Gastrocnemius medialis (tissue), 4 donors: ENCODE data around the gene CAPZA3.

Experiments
- CTCF ChIP-seq, 5 experiments: fragments of 450-650 bp in 3 of 5; fragments of 200-600 bp in 2 of 5; sonication (generic) in 2 of 5; IDR thresholded peaks in 4 of 5; conservative IDR thresholded peaks in 1 of 5; 1 replicate in 4 of 5; 2 replicates in 1 of 5; pipeline ENCODE4 v1.5.1; 2016 to 2019; ENCODE audit warnings: antibody characterized with exemption in 5 of 5, mild to moderate bottlenecking in 3 of 5, moderate library complexity in 3 of 5
- POLR2A ChIP-seq, 2 donors: fragments of 450-650 bp; IDR thresholded peaks; one replicate each; pipeline ENCODE4 v1.6.1; 2017; ENCODE audit warnings: antibody characterized with exemption in 2 of 2, mild to moderate bottlenecking in 2 of 2, moderate library complexity in 2 of 2

- TF ChIP-seq POLR2A (IDR thresholded peaks at IDR 0.05) (no peak), CTCF (IDR thresholded peaks at IDR 0.05 in 4 of 5, conservative IDR thresholded peaks at IDR 0.05 in 1 of 5) (no peak)
Measured at GRCh38 chr12:18706798-18707197, 31.1 kb upstream of the CAPZA3 start.
